DND-41 (cell line): ENCODE results near the gene NT5C3A.
A peak's percentile ranks its signal among the peaks of the same experiment; 100 is the strongest.

ENCODE experiments used
- ATAC-seq: fragments of 200-7000 bp; cut with Tn5 transposase; 3 replicates; pipeline ENCODE4 v1.9.1; 2021; ENCODE audit warnings: low read depth; ENCODE audit not compliant: insufficient read depth
- DNase-seq: peaks from one replicate; pipeline ENCODE4 v3.0.0-alpha.2; 2020
- H2AFZ ChIP-seq: 2 replicates; pipeline ENCODE4 v1.6.0; 2012; ENCODE audit warnings: low read depth, low read length
- H3K27ac ChIP-seq: 2 replicates; pipeline ENCODE4 v1.5.1; 2012; ENCODE audit warnings: low read length, inconsistent platforms
- H3K27me3 ChIP-seq: fragments of 200-600 bp; sonication (generic); 2 replicates; pipeline ENCODE4 v1.6.0; 2012; ENCODE audit warnings: low read length, mild to moderate bottlenecking, inconsistent platforms; ENCODE audit not compliant: insufficient read depth, poor library complexity
- H3K36me3 ChIP-seq: 2 replicates; pipeline ENCODE4 v1.5.1; 2012; ENCODE audit warnings: low read length, inconsistent platforms; ENCODE audit not compliant: insufficient read depth
- H3K4me1 ChIP-seq: 2 replicates; pipeline ENCODE4 v1.5.1; 2012; ENCODE audit warnings: mild to moderate bottlenecking, low read length; ENCODE audit not compliant: insufficient read depth
- H3K4me2 ChIP-seq: 2 replicates; pipeline ENCODE4 v1.6.0; 2012; ENCODE audit warnings: mild to moderate bottlenecking, moderate library complexity, low read length, inconsistent platforms; ENCODE audit not compliant: insufficient read depth
- H3K4me3 ChIP-seq, 2 experiments: fragments of 200-600 bp in 1 of 2; shearing (Covaris generic) in 1 of 2; 2 replicates each; pipeline ENCODE4 v1.5.1; 2012 to 2016; ENCODE audit warnings: inconsistent platforms in 2 of 2, low read length in 2 of 2, mild to moderate bottlenecking in 2 of 2, low read depth in 1 of 2, moderate library complexity in 1 of 2
- H3K79me2 ChIP-seq: 2 replicates; pipeline ENCODE4 v1.6.0; 2012; ENCODE audit warnings: low read length, inconsistent platforms; ENCODE audit not compliant: insufficient read depth
- H3K9ac ChIP-seq: 2 replicates; pipeline ENCODE4 v1.6.0; 2012; ENCODE audit warnings: low read depth, mild to moderate bottlenecking, inconsistent platforms, low read length, moderate library complexity
- H3K9me3 ChIP-seq: 2 replicates; pipeline ENCODE4 v1.5.1; 2012; ENCODE audit warnings: low read length, moderate library complexity, mild to moderate bottlenecking, inconsistent platforms; ENCODE audit not compliant: insufficient read depth, severe bottlenecking
- H4K20me1 ChIP-seq: 2 replicates; pipeline ENCODE4 v1.6.0; 2012; ENCODE audit warnings: low read length; ENCODE audit not compliant: insufficient read depth
- EZH2 ChIP-seq: IDR thresholded peaks from 3 replicates; pipeline ENCODE4 v1.6.1; 2012; ENCODE audit warnings: borderline replicate concordance, low read depth, mild to moderate bottlenecking, moderate library complexity, low read length, inconsistent platforms; ENCODE audit not compliant: severe bottlenecking
- TF ChIP-seq, protein P1 (sequence below): IDR thresholded peaks from 2 replicates; pipeline ENCODE4 v1.5.1; 2012; ENCODE audit warnings: borderline replicate concordance, low read length, moderate library complexity, mild to moderate bottlenecking; ENCODE audit not compliant: poor library complexity, severe bottlenecking; ENCODE audit errors: extremely low read depth

NT5C3A gene

GRCh38 chr7:33093266-33093665 lies 30.7 kb upstream of the NT5C3A start:
- Histone ChIP-seq H3K4me1 (no peaks in the 10 kb centered on the region), H3K9me3 (no peaks in the 10 kb centered on the region), H4K20me1 (no peaks in the 10 kb centered on the region; the same call in 1 of the 2 replicates), H3K4me3 (no peak overlapping the region), H3K27ac (no peak overlapping the region), H3K4me2 (no peak overlapping the region), H3K9ac (no peak overlapping the region), H2AFZ (no peak overlapping the region), H3K27me3 (no peaks in the 10 kb centered on the region), H3K36me3 (peaks cover 48% of the 10 kb centered on the region), H3K79me2 (no peaks in the 10 kb centered on the region)
- DNase-seq = no peak
- no peak for ATAC-seq
- TF ChIP-seq EZH2 = no peak
- TF ChIP-seq, protein P1, sequence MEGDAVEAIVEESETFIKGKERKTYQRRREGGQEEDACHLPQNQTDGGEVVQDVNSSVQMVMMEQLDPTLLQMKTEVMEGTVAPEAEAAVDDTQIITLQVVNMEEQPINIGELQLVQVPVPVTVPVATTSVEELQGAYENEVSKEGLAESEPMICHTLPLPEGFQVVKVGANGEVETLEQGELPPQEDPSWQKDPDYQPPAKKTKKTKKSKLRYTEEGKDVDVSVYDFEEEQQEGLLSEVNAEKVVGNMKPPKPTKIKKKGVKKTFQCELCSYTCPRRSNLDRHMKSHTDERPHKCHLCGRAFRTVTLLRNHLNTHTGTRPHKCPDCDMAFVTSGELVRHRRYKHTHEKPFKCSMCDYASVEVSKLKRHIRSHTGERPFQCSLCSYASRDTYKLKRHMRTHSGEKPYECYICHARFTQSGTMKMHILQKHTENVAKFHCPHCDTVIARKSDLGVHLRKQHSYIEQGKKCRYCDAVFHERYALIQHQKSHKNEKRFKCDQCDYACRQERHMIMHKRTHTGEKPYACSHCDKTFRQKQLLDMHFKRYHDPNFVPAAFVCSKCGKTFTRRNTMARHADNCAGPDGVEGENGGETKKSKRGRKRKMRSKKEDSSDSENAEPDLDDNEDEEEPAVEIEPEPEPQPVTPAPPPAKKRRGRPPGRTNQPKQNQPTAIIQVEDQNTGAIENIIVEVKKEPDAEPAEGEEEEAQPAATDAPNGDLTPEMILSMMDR = no peak

GRCh38 chr7:33091641-33092191 lies 29.1 kb upstream of the NT5C3A start:
- no peaks in the 10 kb centered on the region for H3K27me3 ChIP-seq
- H4K20me1 ChIP-seq = no peaks in the 10 kb centered on the region; the same call in 1 of the 2 replicates
- H3K9me3 ChIP-seq = no peaks in the 10 kb centered on the region
- no peak overlapping the region for H2AFZ ChIP-seq
- H3K4me3 ChIP-seq = no peak overlapping the region
- no peaks in the 10 kb centered on the region for H3K4me1 ChIP-seq
- H3K9ac ChIP-seq = no peak overlapping the region
- ATAC-seq = 0 out of 3 replicates have a peak, but pooled peaks have one; percentile 27
- no peaks in the 10 kb centered on the region for H3K79me2 ChIP-seq
- H3K36me3 ChIP-seq = peaks cover 33% of the 10 kb centered on the region
- no peak overlapping the region for H3K4me2 ChIP-seq
- no peak overlapping the region for H3K27ac ChIP-seq
- no peak for DNase-seq
- TF ChIP-seq, protein P1 = no peak
- TF ChIP-seq EZH2 = no peak

GRCh38 chr7:33091111-33091531 lies 28.5 kb upstream of the NT5C3A start:
- DNase-seq (no peak), ATAC-seq (no peak)
- no peak overlapping the region for H2AFZ ChIP-seq
- TF ChIP-seq EZH2 = no peak
- TF ChIP-seq, protein P1 = no peak
- H3K9ac ChIP-seq = no peak overlapping the region
- no peak overlapping the region for H3K27ac ChIP-seq
- H3K79me2 ChIP-seq = no peaks in the 10 kb centered on the region
- no peak overlapping the region for H3K4me2 ChIP-seq
- H4K20me1 ChIP-seq = no peaks in the 10 kb centered on the region; the same call in 1 of the 2 replicates
- H3K27me3 ChIP-seq = no peaks in the 10 kb centered on the region
- peaks cover 27% of the 10 kb centered on the region for H3K36me3 ChIP-seq
- no peak overlapping the region for H3K4me3 ChIP-seq
- no peaks in the 10 kb centered on the region for H3K4me1 ChIP-seq
- H3K9me3 ChIP-seq = no peaks in the 10 kb centered on the region
